MCF 10A (cell line): Measurements from ENCODE around the gene DMKN. TPM values are rescaled to one million over a fixed set of nuclear protein-coding genes. Genes with fewer than 3 reads are reported as not detected.

ENCODE experiments used
- BruUV-seq: library from RNA; stranded (reverse); fragments of 400-500 nt; replicated peaks from 2 replicates; lab custom pipeline; 2021; lab: Mats Ljungman, UMichigan
- CTCF ChIA-PET: fragments of 300-600 bp; sonication (Branson Sonifier 250); formaldehyde crosslinking; extraction: SDS; loops from one replicate; lab custom pipeline; 2021; ENCODE audit warnings: antibody characterized with exemption, inconsistent platforms; lab: Yijun Ruan, JAX
- POLR2A ChIA-PET: fragments of 300-600, 350-650 bp; sonication (Branson Sonifier 250); formaldehyde crosslinking; extraction: SDS; loops from one replicate; lab custom pipeline; 2020; ENCODE audit warnings: antibody characterized with exemption, inconsistent platforms; lab: Yijun Ruan, JAX
- DNase-seq: peaks from one replicate; pipeline ENCODE4 v3.0.0-alpha.2; 2018; ENCODE audit not compliant: unreplicated experiment
- H3K27ac Mint-ChIP-seq: one replicate; pipeline ENCODE4 v1.8.0; 2022; ENCODE audit warnings: mild to moderate bottlenecking, low read depth, mixed read lengths; ENCODE audit not compliant: unreplicated experiment
- H3K27me3 Mint-ChIP-seq: one replicate; pipeline ENCODE4 v1.8.0; 2022; ENCODE audit warnings: mixed read lengths; ENCODE audit not compliant: insufficient read depth, unreplicated experiment
- H3K36me3 Mint-ChIP-seq: one replicate; pipeline ENCODE4 v1.8.0; 2022; ENCODE audit warnings: mild to moderate bottlenecking, moderate library complexity, mixed read lengths; ENCODE audit not compliant: insufficient read depth, unreplicated experiment
- H3K4me1 Mint-ChIP-seq: one replicate; pipeline ENCODE4 v1.8.0; 2022; ENCODE audit warnings: mixed read lengths; ENCODE audit not compliant: insufficient read depth, unreplicated experiment
- H3K4me3 Mint-ChIP-seq: one replicate; pipeline ENCODE4 v1.8.0; 2022; ENCODE audit warnings: mild to moderate bottlenecking, moderate library complexity, mixed read lengths; ENCODE audit not compliant: unreplicated experiment
- H3K9me3 Mint-ChIP-seq: one replicate; pipeline ENCODE4 v1.8.0; 2022; ENCODE audit warnings: mixed read lengths; ENCODE audit not compliant: unreplicated experiment
- CTCF ChIP-seq: fragments of 200-600 bp; IDR thresholded peaks from one replicate; pipeline ENCODE4 v1.8.0; 2022; ENCODE audit warnings: antibody characterized with exemption, mild to moderate bottlenecking; ENCODE audit not compliant: unreplicated experiment
- intact Hi-C: fragments of 100-400 bp; cut with micrococcal nuclease; formaldehyde crosslinking; loops from 2 replicates; pipeline ENCODE4 v1.14.1; 2022
- total RNA-seq: library from RNA; stranded (reverse); gene quantifications from 2 replicates; pipeline ENCODE4 v1.2.3, GENCODE V29; 2022

The DMKN gene
- total RNA-seq, 1 experiment from 2014 or later = 90.7 TPM

- no TSS peak for BruUV-seq
- ChIA-PET CTCF (interaction anchor here (0.6 to 1.7 kb wide), 6 partner anchors 19 to 179 kb away, joined by 3 to 14 read pairs (median 4); no protein-coding TSS in a partner anchor), POLR2A (no interaction called here)
- Mint-ChIP-seq H3K36me3 (no peaks in the 10 kb centered on the region), H3K4me3 (no peak overlapping the region), H3K4me1 (peaks cover 26% of the 10 kb centered on the region), H3K27ac (no peak overlapping the region), H3K27me3 (no peaks in the 10 kb centered on the region), H3K9me3 (no peaks in the 10 kb centered on the region)
- peak; percentile 25 for DNase-seq
- TF ChIP-seq CTCF = no peak
- intact Hi-C loops = no loop called here
Observed at GRCh38 chr19:35514282-35514809, 897 bp upstream of the DMKN start.

GRCh38 chr19:35512831-35513627 lies 420 bp downstream of the DMKN start:
- intact Hi-C loops = no loop called here
- Mint-ChIP-seq H3K4me3 (no peak overlapping the region), H3K9me3 (no peaks in the 10 kb centered on the region), H3K36me3 (no peaks in the 10 kb centered on the region), H3K27ac (peak overlapping the region; percentile 72), H3K4me1 (peaks cover 18% of the 10 kb centered on the region), H3K27me3 (no peaks in the 10 kb centered on the region)
- TF ChIP-seq CTCF = no peak
- ChIA-PET POLR2A (interaction anchor here (0.6 kb wide), 1 partner anchor 390 kb away, joined by 3 read pairs; no protein-coding TSS in a partner anchor), CTCF (interaction anchor here (0.7 to 1.1 kb wide), 3 partner anchors 79 to 239 kb away, joined by 3 to 4 read pairs (median 3); no protein-coding TSS in a partner anchor)
- BruUV-seq = no TSS peak
- DNase-seq = no peak

- Mint-ChIP-seq H3K36me3 (peaks cover 2% of the 10 kb centered on the region), H3K27me3 (no peaks in the 10 kb centered on the region), H3K4me3 (no peak overlapping the region), H3K4me1 (peaks cover 15% of the 10 kb centered on the region), H3K27ac (no peak overlapping the region), H3K9me3 (no peaks in the 10 kb centered on the region)
- intact Hi-C loops = loop anchor here (2.0 kb wide), 1 partner anchor 131 kb away; no protein-coding TSS in a partner anchor
- no TSS peak for BruUV-seq
- POLR2A ChIA-PET = interaction anchor here (0.6 kb wide), 1 partner anchor 101 kb away, joined by 3 read pairs; the partner anchor contains the start of gene HAUS5
- DNase-seq = no peak
- CTCF ChIA-PET = interaction anchor here (0.9 to 8.6 kb wide), 6 partner anchors 9 to 134 kb away, joined by 3 to 108 read pairs (median 4); no protein-coding TSS in a partner anchor
- no peak for TF ChIP-seq CTCF
Observed at GRCh38 chr19:35511337-35511736, 2.1 kb downstream of the DMKN start.

GRCh38 chr19:35510626-35510964 lies 2.9 kb downstream of the DMKN start:
- ChIA-PET POLR2A (interaction anchor here (0.6 to 1.3 kb wide), 5 partner anchors 8 to 321 kb away, joined by 3 to 4 read pairs (median 4); no protein-coding TSS in a partner anchor), CTCF (interaction anchor here (0.5 to 8.6 kb wide), 20 partner anchors 8 to 359 kb away, joined by 3 to 108 read pairs (median 4); no protein-coding TSS in a partner anchor)
- TF ChIP-seq CTCF = no peak
- DNase-seq = no peak
- intact Hi-C loops = loop anchor here (1.0 to 2.0 kb wide), 2 partner anchors 132 to 207 kb away; no protein-coding TSS in a partner anchor
- no peaks in the 10 kb centered on the region for H3K9me3 Mint-ChIP-seq
- peaks cover 6% of the 10 kb centered on the region for H3K36me3 Mint-ChIP-seq
- no peaks in the 10 kb centered on the region for H3K27me3 Mint-ChIP-seq
- H3K27ac Mint-ChIP-seq = peak overlapping the region; percentile 75
- no TSS peak for BruUV-seq
- H3K4me1 Mint-ChIP-seq = peaks cover 15% of the 10 kb centered on the region
- peak overlapping the region; percentile 74 for H3K4me3 Mint-ChIP-seq
